Raji (cell line): ENCODE measurements around the gene BABAM2.

Experiments used
- POLR2A ChIP-seq: IDR thresholded peaks from 2 replicates; pipeline ENCODE4 v1.6.1; 2011; ENCODE audit warnings: low read depth, low read length, control low read depth; ENCODE audit not compliant: insufficient read depth

BABAM2 gene

DNA sequence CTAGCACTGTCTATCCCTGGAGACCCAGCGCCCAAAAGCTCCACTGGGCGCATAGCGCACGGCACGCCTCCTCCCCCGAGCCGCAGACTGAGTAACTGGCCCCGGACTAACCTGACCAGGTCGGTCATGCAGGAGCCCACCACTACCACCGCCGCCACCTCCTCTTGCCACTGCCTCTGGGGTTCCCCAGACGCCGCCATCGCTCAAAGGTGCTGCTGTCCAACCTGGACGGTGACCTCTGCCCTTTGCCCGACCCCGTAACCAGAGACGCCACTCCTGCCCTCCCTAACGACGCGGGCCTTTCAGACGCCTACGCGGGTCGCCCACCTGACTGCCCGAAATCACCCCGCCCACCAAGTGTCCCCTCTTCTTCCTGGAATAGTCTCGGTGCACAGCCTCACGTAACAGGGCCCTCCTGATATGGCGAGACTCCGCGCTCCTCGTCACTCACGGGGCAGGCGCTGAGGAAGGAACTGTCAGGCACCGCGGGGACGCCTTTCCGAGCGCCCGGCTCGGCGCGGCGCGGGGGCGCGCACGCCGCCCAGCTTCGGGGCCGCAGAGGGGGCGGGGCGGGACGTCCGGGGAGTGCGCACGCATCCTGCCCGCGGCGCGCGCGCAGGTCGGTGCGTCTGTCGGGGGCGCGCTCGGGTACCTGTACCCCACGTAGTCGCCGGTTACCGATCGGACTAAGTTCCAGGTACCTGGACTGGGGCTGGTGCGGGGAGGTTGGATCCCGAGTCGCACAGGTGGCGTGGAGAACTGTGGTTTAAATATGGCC lies at the start of gene BABAM2, which contains the start of gene RBKS:
Gene BABAM2 (plus strand): TSS at position 584 of the 778 bp plus-strand sequence. CDS start 3,828 bp downstream, outside the sequence.
Gene RBKS (minus strand): TSS at position 242 of the 778 bp plus-strand sequence. CDS start 42 bp downstream, at position 200.
- TF ChIP-seq POLR2A = peak; percentile 87

DNA sequence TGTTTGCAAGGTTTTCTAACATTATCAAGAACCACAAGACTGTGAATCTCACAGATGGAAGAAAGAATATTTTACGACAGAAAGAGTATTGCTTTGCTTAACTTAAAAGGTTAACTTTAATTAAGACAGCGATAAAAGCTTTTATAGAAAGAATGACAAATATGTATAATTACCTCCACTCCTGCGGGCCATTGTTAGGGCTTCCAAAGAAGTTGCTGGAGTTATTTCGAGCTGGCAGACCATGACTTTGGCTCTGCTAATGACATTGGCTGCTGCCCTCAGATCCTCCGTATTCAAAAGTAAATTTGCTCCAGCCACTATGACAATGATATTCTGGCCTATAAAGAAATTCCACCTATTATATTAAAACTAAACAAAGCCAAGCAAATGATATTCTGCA lies 47.6 kb upstream of the BABAM2 start:
- no peak for TF ChIP-seq POLR2A

DNA sequence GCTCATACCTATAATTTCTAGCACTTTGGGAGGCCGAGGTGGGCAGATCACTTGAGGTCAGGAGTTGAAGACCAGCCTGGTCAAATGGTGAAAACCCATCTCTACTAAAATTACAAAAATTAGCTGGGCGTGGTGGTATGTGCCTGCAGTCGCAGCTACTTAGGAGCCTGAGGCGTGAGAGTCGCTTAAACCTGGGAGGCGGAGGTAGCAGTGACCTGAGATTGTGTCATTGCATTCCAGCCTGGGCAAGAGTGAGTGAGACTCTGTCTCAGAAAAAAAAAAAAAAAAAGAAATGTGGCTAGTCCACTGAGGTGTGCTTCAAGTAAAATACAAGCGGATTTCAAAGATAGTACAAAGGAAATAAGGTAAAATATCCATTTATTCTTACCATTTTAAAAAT lies 46.5 kb upstream of the BABAM2 start:
- no peak for TF ChIP-seq POLR2A

DNA sequence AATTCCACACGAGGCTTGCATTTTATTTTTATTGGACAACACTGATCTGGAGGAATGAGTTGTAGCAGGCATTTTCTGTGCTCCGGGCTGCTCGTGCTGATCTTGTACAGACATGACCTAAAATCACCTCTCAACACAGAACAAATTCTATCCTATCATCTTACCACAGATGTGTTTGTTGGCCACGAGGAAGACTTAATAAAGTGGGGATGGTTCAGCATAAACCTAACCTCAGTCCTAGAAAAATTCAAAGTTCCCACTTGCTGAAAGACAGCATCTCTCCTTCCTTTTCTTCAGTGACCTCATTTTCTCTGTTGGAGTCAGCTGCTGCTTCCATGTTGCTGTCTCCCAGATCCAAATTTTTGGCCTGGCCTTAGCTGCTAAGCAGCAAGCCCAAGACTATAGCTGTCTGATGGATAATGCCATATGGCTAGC lies 45.7 kb upstream of the BABAM2 start:
- TF ChIP-seq POLR2A = no peak

DNA sequence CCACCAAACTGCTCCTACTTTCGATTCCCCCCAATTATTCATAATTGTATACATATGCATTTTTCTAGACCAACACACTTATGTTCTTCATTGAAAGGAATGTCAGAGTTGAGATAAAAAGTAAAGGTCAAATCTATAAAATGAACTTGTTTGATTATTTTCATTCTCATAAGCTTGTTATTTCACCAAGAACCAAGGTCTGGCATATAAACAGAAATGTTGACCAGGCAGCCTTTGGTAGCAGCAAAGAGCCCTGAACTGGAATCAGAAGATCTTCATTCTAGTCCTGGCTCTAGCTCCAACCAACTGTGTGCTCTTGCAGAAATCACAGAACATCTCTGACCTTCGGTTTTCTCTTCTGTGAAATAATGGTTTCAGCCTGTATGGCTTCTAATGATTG lies 43.2 kb upstream of the BABAM2 start:
- no peak for TF ChIP-seq POLR2A

DNA sequence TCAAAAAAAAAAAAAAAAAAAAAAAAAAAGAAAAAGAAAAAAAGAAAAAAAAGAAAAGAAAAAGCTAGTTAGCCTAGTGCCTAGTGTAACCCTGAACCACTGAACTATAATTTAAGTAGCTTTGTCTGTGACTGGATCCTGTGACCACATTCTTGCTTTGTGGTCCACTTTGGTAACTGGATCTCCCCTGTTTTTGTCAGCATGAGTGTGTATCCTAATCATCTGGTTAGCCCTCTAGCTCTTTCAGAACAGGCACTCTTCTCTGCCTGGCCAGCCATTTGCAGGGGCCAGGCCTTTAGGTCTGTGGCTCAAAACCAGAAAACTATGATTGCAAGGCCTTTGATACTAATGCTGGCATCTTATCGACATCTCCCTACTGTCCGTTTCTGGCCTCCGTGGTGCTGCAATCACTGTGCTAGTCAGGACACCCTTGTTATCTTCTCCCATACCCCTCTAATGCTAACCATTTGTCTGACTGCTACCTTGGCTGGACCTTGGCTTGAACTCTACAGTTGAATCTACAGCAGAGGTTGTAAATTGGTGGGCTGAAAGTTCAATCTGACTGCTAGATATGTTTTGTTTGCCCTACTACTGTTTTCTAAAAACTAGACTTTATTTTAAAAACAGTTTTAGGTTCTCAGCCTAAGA lies 40.8 kb upstream of the BABAM2 start:
- no peak for TF ChIP-seq POLR2A

DNA sequence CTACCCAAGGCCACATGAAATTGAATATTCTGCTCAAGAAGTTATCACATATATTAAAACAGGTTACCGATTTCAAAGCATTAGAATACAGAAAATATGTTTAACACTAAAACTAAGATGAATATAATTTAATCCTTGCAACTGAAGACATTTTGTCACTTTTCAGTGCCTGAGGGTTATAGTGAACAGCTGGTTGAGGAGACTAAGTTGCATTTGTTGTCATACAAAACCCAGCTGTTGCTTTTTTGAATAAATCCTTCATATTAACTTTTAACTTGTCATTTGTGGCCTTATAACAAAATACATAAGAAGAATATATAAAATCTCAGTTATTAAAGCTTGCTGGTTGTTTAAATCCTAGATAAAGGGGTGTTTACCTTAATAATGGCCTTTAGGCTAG lies 37.8 kb upstream of the BABAM2 start:
- TF ChIP-seq POLR2A = no peak

DNA sequence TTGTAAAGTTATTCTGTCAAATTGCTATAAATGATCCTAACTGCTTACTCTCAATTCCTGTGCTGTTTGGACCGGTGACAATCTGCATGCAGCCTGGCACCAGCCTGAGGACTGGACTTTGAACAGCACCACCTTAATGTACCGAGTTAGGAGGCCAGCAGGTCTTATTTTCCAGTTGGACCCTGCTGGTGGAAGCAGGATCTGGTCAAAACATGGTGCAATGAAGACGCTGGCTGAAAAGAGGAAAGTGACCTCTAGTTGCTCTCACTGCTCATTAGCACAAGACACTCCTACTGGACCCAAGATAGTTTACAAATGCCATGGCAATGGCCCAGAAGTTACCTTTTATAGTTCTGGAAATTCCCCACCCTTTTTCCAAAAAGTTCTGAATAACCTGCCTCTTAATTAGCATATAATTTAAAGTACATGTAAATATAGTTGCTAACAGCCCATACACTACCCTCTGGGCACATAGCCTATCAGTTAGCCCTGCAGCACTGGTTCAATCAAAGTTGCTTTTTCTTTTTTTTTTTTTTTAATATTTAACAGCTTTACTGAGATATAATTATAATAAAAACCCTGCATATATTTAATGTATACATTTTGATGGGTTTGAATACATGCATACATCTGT lies 36.2 kb upstream of the BABAM2 start:
- TF ChIP-seq POLR2A = no peak

DNA sequence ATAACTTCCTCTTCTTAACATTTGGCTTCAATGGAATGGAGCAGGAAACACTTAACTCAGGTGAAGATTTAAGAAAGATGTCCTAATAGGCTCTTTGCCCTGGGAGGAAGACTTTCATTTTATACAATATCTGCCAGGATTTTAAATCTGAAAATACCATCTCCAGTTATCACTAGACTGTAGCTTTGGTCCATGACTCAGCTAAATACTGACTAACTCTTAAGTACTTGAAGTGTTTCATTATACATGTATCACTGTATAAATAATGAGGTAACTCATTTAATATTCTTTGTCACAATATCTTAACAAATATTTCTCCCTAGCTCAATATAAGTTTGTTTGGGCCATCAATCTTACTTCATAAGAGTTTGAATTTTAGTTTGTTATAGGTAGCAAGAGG lies 35.1 kb upstream of the BABAM2 start:
- no peak for TF ChIP-seq POLR2A

DNA sequence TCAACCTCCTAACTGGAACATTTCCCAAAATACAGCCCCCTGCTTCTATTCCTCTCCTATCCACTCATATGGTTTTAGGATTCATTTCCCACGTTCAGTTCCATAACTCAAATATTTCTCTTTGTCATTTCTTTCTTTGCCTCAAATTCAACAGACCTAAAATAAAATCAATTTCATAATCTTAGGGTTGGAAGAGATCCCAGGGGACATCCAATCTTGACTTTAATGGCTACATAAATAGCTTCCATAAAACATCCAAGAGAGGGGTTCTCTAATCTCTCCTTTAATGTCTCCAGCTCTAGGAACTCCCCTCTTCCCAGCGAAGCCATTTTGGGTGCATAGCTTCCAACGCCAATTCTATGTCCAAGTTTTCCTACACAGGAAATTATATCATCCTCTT lies 34.1 kb upstream of the BABAM2 start:
- no peak for TF ChIP-seq POLR2A

DNA sequence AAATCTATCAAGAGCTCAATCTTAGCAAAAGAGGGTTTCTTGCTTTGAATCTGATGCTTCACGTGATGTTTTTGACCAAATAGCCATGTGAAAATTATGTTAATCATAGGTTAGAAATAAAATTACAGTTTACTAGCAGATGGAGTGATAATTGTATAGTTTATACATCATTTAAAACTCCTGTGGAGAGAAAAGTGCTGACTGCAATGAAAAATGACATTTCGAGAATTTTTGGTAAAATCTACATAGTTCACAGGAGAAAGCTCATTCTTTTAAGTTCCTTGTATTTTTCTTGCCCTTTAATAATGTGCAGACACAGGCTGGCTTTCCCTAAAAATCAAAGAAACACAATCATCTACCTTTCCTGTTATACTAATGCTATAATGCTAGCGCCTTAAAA lies 33.6 kb upstream of the BABAM2 start:
- TF ChIP-seq POLR2A = no peak

DNA sequence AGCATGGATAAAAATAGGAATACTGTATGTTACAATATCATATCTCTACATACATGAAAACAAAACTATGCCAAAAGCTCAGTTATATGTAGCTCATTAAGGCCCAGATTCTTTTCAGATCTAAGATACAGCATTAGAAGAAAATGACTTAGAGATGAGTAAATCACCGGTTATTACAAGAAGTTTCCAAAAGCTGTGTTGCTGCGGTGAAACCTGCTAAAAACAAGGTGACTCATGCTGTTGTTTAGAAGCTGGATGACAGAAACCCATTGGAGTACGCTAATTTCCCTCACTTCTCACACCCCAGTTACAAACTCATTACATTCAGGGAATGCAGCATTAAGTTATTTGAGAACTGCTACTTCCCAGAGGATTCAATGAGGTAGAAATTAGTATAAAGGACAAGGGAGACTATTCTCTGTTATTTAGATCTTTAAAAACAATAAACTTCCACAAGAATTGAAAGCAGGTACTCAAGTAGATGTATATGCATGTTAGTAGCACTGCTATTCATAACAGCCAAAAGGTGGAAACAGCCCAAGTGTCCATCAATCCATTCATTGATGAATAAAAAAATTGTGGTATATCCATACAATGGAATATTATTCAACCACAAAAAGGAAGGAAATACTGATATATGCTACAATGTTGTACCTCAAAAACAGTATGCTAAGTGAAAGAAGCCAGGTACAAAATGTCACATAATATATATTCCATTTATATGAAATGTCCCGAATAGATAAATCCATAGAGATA lies 32.9 kb upstream of the BABAM2 start:
- no peak for TF ChIP-seq POLR2A

DNA sequence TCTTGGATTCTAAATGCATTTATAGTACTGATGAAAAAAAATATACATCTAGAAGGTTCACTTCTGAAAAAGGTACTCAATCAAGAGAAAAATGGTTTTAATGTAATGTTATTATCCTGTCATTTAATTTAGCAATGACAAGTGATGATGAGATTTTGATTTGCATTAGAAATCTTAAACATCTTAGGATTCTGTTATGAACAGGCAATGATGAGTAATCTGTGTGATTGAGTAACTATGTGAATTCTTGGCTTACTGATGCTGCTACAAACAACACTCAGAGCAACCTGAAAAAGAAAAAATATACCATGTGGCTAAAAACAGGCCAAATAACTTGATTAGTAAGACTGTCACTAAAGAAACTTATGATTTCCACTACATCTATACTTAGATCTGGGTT lies 30.4 kb upstream of the BABAM2 start:
- no peak for TF ChIP-seq POLR2A

DNA sequence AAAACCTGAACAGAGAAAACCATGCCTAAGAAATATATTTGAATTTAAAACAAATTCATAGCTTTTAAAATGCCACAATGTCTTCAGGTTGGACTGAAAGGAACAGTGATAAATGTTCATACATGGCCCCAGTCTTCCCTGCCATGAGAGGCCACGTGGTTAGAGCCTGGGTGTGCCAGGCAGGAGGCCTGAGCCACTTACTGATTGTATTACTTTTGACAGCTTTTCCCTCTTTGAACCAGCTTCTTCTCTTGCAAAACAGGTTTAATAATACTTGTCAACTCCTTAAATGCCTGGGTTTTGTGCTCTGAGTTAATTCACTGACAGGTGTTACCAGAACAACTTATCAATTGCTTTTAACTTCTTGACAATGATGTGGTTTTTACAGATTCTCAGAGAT lies 27.4 kb upstream of the BABAM2 start:
- TF ChIP-seq POLR2A = no peak

DNA sequence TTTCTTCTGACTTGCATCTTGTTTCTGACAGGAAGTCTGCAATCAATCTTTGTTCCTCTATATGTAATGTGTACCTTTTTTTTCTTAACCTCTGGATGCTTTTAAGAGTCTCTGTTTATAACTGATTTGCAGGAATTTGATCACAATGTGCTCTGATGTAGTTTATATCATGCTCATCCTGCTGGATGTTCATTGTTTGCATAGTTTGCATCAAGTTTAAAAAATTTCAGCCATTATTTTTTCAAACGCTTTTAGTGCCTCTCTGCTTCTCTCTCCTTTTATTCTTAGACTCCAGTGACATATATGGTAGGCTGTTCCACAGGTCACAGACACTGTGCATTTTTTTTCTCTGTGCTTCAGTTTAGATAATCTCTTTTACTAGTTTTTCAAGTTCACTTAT lies 24.3 kb upstream of the BABAM2 start:
- TF ChIP-seq POLR2A = no peak
